GM19193 (cell line): Measurements from ENCODE around the gene IL20.

Experiments
- POLR2A ChIP-seq: IDR thresholded peaks from 4 replicates; pipeline ENCODE4 v1.6.1; 2011; ENCODE audit not compliant: insufficient read depth, insufficient read length; ENCODE audit errors: extremely low read depth

Gene IL20

GRCh38 chr1:206916000-206916709 lies 50.7 kb downstream of the IL20 start:
- no peak for TF ChIP-seq POLR2A

- no peak for TF ChIP-seq POLR2A
These were observed 52.7 kb downstream of the IL20 start for GRCh38 chr1:206918076-206918475.
